WTC11 (cell line): ENCODE data around the gene TNFRSF6B. TPM values are rescaled to one million over a fixed set of nuclear protein-coding genes. Genes with fewer than 3 reads are reported as not detected.

Experiments
- ATAC-seq: fragments of 200-7000 bp; cut with Tn5 transposase; 2 replicates; pipeline ENCODE4 v1.10.0; 2021; ENCODE audit warnings: mild to moderate bottlenecking, moderate library complexity
- CTCF ChIA-PET: fragments of 300-600 bp; sonication (Branson Sonifier 250); formaldehyde crosslinking; loops from one replicate; lab custom pipeline; 2021; ENCODE audit warnings: antibody characterized with exemption; lab: Charles Lee
- POLR2A ChIA-PET: fragments of 350-600 bp; sonication (Branson Sonifier 250); formaldehyde crosslinking; loops from one replicate; lab custom pipeline; 2021; ENCODE audit warnings: antibody characterized with exemption; lab: Charles Lee
- DNase-seq: peaks from one replicate; pipeline ENCODE4 v3.0.0; 2021; ENCODE audit warnings: low spot score
- H3K27ac Mint-ChIP-seq: 2 replicates; pipeline ENCODE4 v1.8.0; 2021; ENCODE audit warnings: mixed read lengths
- H3K27me3 Mint-ChIP-seq: 2 replicates; pipeline ENCODE4 v1.8.0; 2021; ENCODE audit warnings: low read depth, mild to moderate bottlenecking, moderate library complexity, mixed read lengths
- H3K36me3 Mint-ChIP-seq: 2 replicates; pipeline ENCODE4 v1.8.0; 2021; ENCODE audit warnings: mixed read lengths
- H3K4me1 Mint-ChIP-seq: 2 replicates; pipeline ENCODE4 v1.8.0; 2022; ENCODE audit warnings: mixed read lengths
- H3K4me3 Mint-ChIP-seq: 2 replicates; pipeline ENCODE4 v1.8.0; 2021; ENCODE audit warnings: mild to moderate bottlenecking, moderate library complexity, mixed read lengths
- H3K9me3 Mint-ChIP-seq: 2 replicates; pipeline ENCODE4 v1.8.0; 2021; ENCODE audit warnings: mixed read lengths
- ATF1 ChIP-seq: sonication (generic); formaldehyde crosslinking; IDR thresholded peaks from 2 replicates; pipeline ENCODE4 v1.8.1; 2023; ENCODE audit warnings: mild to moderate bottlenecking, moderate library complexity, missing genetic modification reagents
- CREM ChIP-seq: sonication (generic); formaldehyde crosslinking; IDR thresholded peaks from 2 replicates; pipeline ENCODE4 v1.8.1; 2022; ENCODE audit warnings: mild to moderate bottlenecking, missing genetic modification reagents, moderate library complexity
- ESRRA ChIP-seq: sonication (generic); formaldehyde crosslinking; IDR thresholded peaks from 2 replicates; pipeline ENCODE4 v1.8.1; 2022; ENCODE audit warnings: mild to moderate bottlenecking, missing genetic modification reagents, borderline replicate concordance
- HMGA2 ChIP-seq: fragments of 250-450 bp; sonication (Bioruptor Pico); IDR thresholded peaks from 2 replicates; pipeline ENCODE4 v1.4.0; 2021; ENCODE audit warnings: mild to moderate bottlenecking, moderate library complexity
- IRF2 ChIP-seq: sonication (generic); formaldehyde crosslinking; IDR thresholded peaks from 2 replicates; pipeline ENCODE4 v1.8.0; 2022; ENCODE audit warnings: low read depth, missing genetic modification reagents, borderline replicate concordance
- KAT7 ChIP-seq: sonication (generic); formaldehyde crosslinking; IDR thresholded peaks from 2 replicates; pipeline ENCODE4 v1.8.1; 2023; ENCODE audit warnings: missing genetic modification reagents, mild to moderate bottlenecking, borderline replicate concordance
- MYBL2 ChIP-seq: sonication (generic); formaldehyde crosslinking; IDR thresholded peaks from 2 replicates; pipeline ENCODE4 v1.8.1; 2023; ENCODE audit warnings: mild to moderate bottlenecking, moderate library complexity, missing genetic modification reagents
- NFATC4 ChIP-seq: fragments of 250-450 bp; sonication (Bioruptor Pico); IDR thresholded peaks from 2 replicates; pipeline ENCODE4 v1.9.0; 2021; ENCODE audit warnings: mild to moderate bottlenecking
- NR2C2 ChIP-seq: sonication (generic); formaldehyde crosslinking; IDR thresholded peaks from 2 replicates; pipeline ENCODE4 v1.8.0; 2022; ENCODE audit warnings: mild to moderate bottlenecking, missing genetic modification reagents
- SP1 ChIP-seq: sonication (generic); formaldehyde crosslinking; conservative IDR thresholded peaks from 2 replicates; pipeline ENCODE4 v1.8.1; 2022; ENCODE audit warnings: missing genetic modification reagents
- TEAD1 ChIP-seq: sonication (generic); formaldehyde crosslinking; IDR thresholded peaks from 2 replicates; pipeline ENCODE4 v1.8.0; 2022; ENCODE audit warnings: mild to moderate bottlenecking, missing genetic modification reagents
- ZNF232 ChIP-seq: sonication (generic); formaldehyde crosslinking; IDR thresholded peaks from 2 replicates; pipeline ENCODE4 v1.8.0; 2022; ENCODE audit warnings: mild to moderate bottlenecking, missing genetic modification reagents
- ZNF263 ChIP-seq: sonication (generic); formaldehyde crosslinking; IDR thresholded peaks from 2 replicates; pipeline ENCODE4 v1.8.1; 2022; ENCODE audit warnings: low read depth, mild to moderate bottlenecking, moderate library complexity, missing genetic modification reagents
- ZNF416 ChIP-seq: fragments of 250-450 bp; sonication (Bioruptor Pico); IDR thresholded peaks from 2 replicates; pipeline ENCODE4 v1.9.0; 2021; ENCODE audit warnings: mild to moderate bottlenecking, inconsistent platforms
- total RNA-seq: library from RNA; stranded (reverse); gene quantifications from 3 replicates; pipeline ENCODE4 v1.2.3, GENCODE V29; 2021
- TF ChIP-seq, protein P1 (sequence below): fragments of 250-450 bp; sonication (Bioruptor Pico); IDR thresholded peaks from 2 replicates; pipeline ENCODE4 v1.9.0; 2021; ENCODE audit warnings: mild to moderate bottlenecking
- TF ChIP-seq, protein P2 (sequence below): fragments of 250-450 bp; sonication (Bioruptor Pico); IDR thresholded peaks from 2 replicates; pipeline ENCODE4 v1.9.0; 2021; ENCODE audit warnings: moderate library complexity, mild to moderate bottlenecking, inconsistent platforms, borderline replicate concordance
- TF ChIP-seq, protein P3 (sequence below): fragments of 250-450 bp; sonication (Bioruptor Pico); IDR thresholded peaks from 2 replicates; pipeline ENCODE4 v1.9.0; 2021; ENCODE audit warnings: mild to moderate bottlenecking, borderline replicate concordance
- TF ChIP-seq, protein P4 (sequence below): sonication (generic); formaldehyde crosslinking; IDR thresholded peaks from 2 replicates; pipeline ENCODE4 v1.8.1; 2022; ENCODE audit warnings: low read depth, missing genetic modification reagents, borderline replicate concordance
- TF ChIP-seq, protein P5 (sequence below): sonication (generic); formaldehyde crosslinking; conservative IDR thresholded peaks from 2 replicates; pipeline ENCODE4 v1.8.1; 2023; ENCODE audit warnings: mild to moderate bottlenecking, low read depth, missing genetic modification reagents, moderate library complexity
- TF ChIP-seq, protein P6 (sequence below): sonication (generic); formaldehyde crosslinking; conservative IDR thresholded peaks from 2 replicates; pipeline ENCODE4 v1.8.1; 2022; ENCODE audit warnings: mild to moderate bottlenecking, missing genetic modification reagents

Gene TNFRSF6B
- total RNA-seq, 1 experiment from 2014 or later, result not detected

DNA sequence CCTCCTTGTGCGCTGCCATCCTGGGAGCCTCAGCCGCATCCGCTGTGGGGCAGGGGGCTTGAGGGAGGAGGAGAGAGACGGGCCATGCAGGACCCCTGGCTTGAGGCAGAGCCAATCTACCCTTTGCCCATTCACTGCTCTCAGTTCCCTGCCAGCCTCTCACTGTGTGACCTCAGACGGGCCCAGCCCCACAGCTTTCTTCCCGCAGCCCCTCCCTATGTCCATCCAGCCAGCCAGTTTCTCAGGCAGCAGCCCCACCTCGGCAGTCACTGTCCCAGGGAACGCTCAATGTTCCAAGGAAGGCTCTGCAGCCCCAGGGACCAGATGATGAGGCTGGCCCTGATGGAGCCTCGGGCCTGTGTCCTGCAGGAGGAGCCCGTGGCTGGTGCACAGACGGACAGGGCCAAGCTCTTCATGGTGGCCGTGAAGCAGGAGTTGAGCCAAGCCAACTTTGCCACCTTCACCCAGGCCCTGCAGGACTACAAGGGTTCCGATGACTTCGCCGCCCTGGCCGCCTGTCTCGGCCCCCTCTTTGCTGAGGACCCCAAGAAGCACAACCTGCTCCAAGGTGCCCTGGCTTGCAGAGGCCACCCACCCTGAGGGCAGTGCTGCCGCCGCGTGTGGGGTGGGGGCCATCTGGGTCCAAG is 3.9 kb upstream of the TNFRSF6B start (continued):
- no peak for TF ChIP-seq NFATC4 (CRISPR knock-in tag)
- TF ChIP-seq, protein P1, sequence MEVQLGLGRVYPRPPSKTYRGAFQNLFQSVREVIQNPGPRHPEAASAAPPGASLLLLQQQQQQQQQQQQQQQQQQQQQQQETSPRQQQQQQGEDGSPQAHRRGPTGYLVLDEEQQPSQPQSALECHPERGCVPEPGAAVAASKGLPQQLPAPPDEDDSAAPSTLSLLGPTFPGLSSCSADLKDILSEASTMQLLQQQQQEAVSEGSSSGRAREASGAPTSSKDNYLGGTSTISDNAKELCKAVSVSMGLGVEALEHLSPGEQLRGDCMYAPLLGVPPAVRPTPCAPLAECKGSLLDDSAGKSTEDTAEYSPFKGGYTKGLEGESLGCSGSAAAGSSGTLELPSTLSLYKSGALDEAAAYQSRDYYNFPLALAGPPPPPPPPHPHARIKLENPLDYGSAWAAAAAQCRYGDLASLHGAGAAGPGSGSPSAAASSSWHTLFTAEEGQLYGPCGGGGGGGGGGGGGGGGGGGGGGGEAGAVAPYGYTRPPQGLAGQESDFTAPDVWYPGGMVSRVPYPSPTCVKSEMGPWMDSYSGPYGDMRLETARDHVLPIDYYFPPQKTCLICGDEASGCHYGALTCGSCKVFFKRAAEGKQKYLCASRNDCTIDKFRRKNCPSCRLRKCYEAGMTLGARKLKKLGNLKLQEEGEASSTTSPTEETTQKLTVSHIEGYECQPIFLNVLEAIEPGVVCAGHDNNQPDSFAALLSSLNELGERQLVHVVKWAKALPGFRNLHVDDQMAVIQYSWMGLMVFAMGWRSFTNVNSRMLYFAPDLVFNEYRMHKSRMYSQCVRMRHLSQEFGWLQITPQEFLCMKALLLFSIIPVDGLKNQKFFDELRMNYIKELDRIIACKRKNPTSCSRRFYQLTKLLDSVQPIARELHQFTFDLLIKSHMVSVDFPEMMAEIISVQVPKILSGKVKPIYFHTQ (CRISPR knock-in tag), result no peak
- TF ChIP-seq, protein P2, sequence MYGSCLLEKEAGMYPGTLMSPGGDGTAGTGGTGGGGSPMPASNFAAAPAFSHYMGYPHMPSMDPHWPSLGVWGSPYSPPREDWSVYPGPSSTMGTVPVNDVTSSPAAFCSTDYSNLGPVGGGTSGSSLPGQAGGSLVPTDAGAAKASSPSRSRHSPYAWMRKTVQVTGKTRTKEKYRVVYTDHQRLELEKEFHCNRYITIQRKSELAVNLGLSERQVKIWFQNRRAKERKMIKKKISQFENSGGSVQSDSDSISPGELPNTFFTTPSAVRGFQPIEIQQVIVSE, result no peak
- TF ChIP-seq IRF2 (CRISPR knock-in tag), result no peak
- TF ChIP-seq TEAD1, result no peak
- no peak for TF ChIP-seq ZNF416 (CRISPR knock-in tag)
- TF ChIP-seq, all 79 proteins: peak for 0

DNA sequence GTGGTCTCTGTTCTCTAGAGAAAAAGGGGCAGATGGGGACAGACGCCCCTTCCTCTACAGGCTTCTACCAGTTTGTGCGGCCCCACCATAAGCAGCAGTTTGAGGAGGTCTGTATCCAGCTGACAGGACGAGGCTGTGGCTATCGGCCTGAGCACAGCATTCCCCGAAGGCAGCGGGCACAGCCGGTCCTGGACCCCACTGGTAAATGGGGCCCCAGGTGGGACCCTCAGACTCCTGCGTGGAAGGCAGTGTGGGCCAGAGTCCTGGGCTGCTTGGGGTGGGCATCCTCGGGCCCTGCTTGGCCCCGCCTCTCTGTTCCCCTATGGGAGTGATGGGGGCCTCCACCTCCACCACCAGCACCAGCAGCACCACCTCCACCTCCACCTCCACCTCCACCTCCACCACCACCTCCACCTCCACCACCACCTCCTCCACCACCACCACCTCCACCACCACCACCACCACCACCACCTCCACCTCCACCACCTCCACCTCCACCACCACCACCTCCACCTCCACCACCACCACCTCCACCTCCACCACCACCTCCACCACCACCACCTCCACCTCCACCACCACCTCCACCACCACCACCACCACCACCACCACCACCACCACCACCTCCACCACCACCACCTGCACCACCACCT is 3.2 kb upstream of the TNFRSF6B start:
- no peaks in the 10 kb centered on the region for H3K9me3 Mint-ChIP-seq
- POLR2A ChIA-PET, result no interaction called here

More for the DNA sequence above, 3.2 kb upstream of the TNFRSF6B start:
- H3K4me1 Mint-ChIP-seq, result peaks cover 7% of the 10 kb centered on the region
- CTCF ChIA-PET, result no interaction called here
- H3K4me3 Mint-ChIP-seq, result no peak overlapping the region
- H3K27ac Mint-ChIP-seq, result no peak overlapping the region
- peaks cover 3% of the 10 kb centered on the region; the same call in 1 of the 2 replicates for H3K27me3 Mint-ChIP-seq
- TF ChIP-seq CREM, result no peak
- no peak for TF ChIP-seq MYBL2 (CRISPR knock-in tag)
- TF ChIP-seq, protein P3, sequence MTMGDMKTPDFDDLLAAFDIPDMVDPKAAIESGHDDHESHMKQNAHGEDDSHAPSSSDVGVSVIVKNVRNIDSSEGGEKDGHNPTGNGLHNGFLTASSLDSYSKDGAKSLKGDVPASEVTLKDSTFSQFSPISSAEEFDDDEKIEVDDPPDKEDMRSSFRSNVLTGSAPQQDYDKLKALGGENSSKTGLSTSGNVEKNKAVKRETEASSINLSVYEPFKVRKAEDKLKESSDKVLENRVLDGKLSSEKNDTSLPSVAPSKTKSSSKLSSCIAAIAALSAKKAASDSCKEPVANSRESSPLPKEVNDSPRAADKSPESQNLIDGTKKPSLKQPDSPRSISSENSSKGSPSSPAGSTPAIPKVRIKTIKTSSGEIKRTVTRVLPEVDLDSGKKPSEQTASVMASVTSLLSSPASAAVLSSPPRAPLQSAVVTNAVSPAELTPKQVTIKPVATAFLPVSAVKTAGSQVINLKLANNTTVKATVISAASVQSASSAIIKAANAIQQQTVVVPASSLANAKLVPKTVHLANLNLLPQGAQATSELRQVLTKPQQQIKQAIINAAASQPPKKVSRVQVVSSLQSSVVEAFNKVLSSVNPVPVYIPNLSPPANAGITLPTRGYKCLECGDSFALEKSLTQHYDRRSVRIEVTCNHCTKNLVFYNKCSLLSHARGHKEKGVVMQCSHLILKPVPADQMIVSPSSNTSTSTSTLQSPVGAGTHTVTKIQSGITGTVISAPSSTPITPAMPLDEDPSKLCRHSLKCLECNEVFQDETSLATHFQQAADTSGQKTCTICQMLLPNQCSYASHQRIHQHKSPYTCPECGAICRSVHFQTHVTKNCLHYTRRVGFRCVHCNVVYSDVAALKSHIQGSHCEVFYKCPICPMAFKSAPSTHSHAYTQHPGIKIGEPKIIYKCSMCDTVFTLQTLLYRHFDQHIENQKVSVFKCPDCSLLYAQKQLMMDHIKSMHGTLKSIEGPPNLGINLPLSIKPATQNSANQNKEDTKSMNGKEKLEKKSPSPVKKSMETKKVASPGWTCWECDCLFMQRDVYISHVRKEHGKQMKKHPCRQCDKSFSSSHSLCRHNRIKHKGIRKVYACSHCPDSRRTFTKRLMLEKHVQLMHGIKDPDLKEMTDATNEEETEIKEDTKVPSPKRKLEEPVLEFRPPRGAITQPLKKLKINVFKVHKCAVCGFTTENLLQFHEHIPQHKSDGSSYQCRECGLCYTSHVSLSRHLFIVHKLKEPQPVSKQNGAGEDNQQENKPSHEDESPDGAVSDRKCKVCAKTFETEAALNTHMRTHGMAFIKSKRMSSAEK (CRISPR knock-in tag), result no peak
- no peak for TF ChIP-seq HMGA2 (CRISPR knock-in tag)
- TF ChIP-seq ATF1 (CRISPR knock-in tag), result no peak
- TF ChIP-seq SP1 (CRISPR knock-in tag), result no peak
- TF ChIP-seq, protein P2, result no peak
- no peak for TF ChIP-seq ESRRA (CRISPR knock-in tag)
- no peak for TF ChIP-seq NR2C2 (CRISPR knock-in tag)
- no peak for TF ChIP-seq ZNF232 (CRISPR knock-in tag)
- TF ChIP-seq, protein P4, sequence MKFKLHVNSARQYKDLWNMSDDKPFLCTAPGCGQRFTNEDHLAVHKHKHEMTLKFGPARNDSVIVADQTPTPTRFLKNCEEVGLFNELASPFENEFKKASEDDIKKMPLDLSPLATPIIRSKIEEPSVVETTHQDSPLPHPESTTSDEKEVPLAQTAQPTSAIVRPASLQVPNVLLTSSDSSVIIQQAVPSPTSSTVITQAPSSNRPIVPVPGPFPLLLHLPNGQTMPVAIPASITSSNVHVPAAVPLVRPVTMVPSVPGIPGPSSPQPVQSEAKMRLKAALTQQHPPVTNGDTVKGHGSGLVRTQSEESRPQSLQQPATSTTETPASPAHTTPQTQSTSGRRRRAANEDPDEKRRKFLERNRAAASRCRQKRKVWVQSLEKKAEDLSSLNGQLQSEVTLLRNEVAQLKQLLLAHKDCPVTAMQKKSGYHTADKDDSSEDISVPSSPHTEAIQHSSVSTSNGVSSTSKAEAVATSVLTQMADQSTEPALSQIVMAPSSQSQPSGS (CRISPR knock-in tag), result no peak
- TF ChIP-seq, protein P5, sequence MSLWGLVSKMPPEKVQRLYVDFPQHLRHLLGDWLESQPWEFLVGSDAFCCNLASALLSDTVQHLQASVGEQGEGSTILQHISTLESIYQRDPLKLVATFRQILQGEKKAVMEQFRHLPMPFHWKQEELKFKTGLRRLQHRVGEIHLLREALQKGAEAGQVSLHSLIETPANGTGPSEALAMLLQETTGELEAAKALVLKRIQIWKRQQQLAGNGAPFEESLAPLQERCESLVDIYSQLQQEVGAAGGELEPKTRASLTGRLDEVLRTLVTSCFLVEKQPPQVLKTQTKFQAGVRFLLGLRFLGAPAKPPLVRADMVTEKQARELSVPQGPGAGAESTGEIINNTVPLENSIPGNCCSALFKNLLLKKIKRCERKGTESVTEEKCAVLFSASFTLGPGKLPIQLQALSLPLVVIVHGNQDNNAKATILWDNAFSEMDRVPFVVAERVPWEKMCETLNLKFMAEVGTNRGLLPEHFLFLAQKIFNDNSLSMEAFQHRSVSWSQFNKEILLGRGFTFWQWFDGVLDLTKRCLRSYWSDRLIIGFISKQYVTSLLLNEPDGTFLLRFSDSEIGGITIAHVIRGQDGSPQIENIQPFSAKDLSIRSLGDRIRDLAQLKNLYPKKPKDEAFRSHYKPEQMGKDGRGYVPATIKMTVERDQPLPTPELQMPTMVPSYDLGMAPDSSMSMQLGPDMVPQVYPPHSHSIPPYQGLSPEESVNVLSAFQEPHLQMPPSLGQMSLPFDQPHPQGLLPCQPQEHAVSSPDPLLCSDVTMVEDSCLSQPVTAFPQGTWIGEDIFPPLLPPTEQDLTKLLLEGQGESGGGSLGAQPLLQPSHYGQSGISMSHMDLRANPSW (CRISPR knock-in tag), result no peak
- TF ChIP-seq, protein P6, sequence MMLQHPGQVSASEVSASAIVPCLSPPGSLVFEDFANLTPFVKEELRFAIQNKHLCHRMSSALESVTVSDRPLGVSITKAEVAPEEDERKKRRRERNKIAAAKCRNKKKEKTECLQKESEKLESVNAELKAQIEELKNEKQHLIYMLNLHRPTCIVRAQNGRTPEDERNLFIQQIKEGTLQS (CRISPR knock-in tag), result no peak
- no peak for TF ChIP-seq ZNF263
- TF ChIP-seq KAT7, result no peak
- DNase-seq (no peak), ATAC-seq (no peak)
- peaks cover 14% of the 10 kb centered on the region for H3K36me3 Mint-ChIP-seq
